ENCODE data around the gene EMP3. TPM values are rescaled to one million over a fixed set of nuclear protein-coding genes. Genes with fewer than 3 reads are reported as not detected.

EMP3 gene
- total and polyA plus RNA-seq, 9 of the 15 experiments (the other 6 are each of a cell fraction or from before 2014, with no cell fraction given), result 123 to 386 (median 296) TPM

DNA sequence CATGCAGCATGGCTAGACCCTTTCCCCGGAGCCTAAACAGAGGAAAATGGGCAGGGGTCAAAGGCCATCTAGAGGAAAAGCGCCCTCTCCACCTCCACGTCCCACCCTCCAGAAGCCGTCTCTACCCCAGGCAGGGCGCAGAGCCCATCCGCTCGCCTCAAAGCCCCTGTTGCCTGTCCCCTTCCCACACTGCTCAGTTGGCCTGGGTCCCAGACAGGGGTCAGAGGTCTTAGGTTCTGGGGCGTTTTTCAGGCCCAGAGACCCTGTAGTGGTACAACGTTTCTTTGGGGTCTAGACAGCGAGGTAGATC lies 38.1 kb downstream of the EMP3 start (continued):
- TF ChIP-seq E2F4 (CRISPR knock-in tag; IDR thresholded peaks at IDR 0.05; ENCODE audit: low read depth) (0 out of 2 replicates have a peak, but pooled peaks have one; percentile 1), CHD4 (IDR thresholded peaks at IDR 0.05; ENCODE audit: insufficient read depth, insufficient replicate concordance, low read depth, low read length, poor library complexity, severe bottlenecking) (peak; percentile 31), ARID4B (CRISPR knock-in tag; IDR thresholded peaks at IDR 0.05) (no peak), PHF8 (IDR thresholded peaks at IDR 0.05; ENCODE audit: borderline replicate concordance, low read length) (peak; percentile 68; the same call in 1 of the 2 replicates), USF1 (CRISPR knock-in tag; IDR thresholded peaks at IDR 0.05) (no peak), SIRT6 (IDR thresholded peaks at IDR 0.05; ENCODE audit: low read depth, low read length) (no peak), LARP7 (IDR thresholded peaks at IDR 0.05) (peak; percentile 86; the same call in 1 of the 2 replicates), ZNF407 (IDR thresholded peaks at IDR 0.05; ENCODE audit: low read depth) (peak; percentile 38; the same call in 1 of the 2 replicates), KHSRP (IDR thresholded peaks at IDR 0.05) (no peak), TAL1 (IDR thresholded peaks at IDR 0.05) (0 out of 2 replicates have a peak, but pooled peaks have one; percentile 6), HLTF (IDR thresholded peaks at IDR 0.05) (peak; percentile 59; the same call in 1 of the 2 replicates)
- TF ChIP-seq, protein P1, sequence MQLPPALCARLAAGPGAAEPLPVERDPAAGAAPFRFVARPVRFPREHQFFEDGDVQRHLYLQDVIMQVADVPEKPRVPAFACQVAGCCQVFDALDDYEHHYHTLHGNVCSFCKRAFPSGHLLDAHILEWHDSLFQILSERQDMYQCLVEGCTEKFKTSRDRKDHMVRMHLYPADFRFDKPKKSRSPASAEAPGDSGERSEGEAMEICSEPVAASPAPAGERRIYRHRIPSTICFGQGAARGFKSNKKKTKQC (CRISPR knock-in tag; IDR thresholded peaks at IDR 0.05), result peak; percentile 35; the same call in 1 of the 2 replicates

Data from K562 (cell line).